Suprapubic skin (tissue), 3 donors: ENCODE measurements around the gene KNDC1.

Experiments
- POLR2A ChIP-seq, 2 donors: fragments of 450-650 bp; IDR thresholded peaks; one replicate each; pipeline ENCODE4 v1.6.1; 2017; ENCODE audit warnings: antibody characterized with exemption in 2 of 2, mild to moderate bottlenecking in 2 of 2, moderate library complexity in 2 of 2
- TF ChIP-seq, protein P1 (sequence below), 2 donors: fragments of 200-600 bp in 1 of 2; fragments of 450-650 bp in 1 of 2; sonication (generic) in 1 of 2; IDR thresholded peaks; one replicate each; pipeline ENCODE4 v1.5.1; 2016 to 2019; ENCODE audit warnings: antibody characterized with exemption in 2 of 2, mild to moderate bottlenecking in 1 of 2, moderate library complexity in 1 of 2

DNA sequence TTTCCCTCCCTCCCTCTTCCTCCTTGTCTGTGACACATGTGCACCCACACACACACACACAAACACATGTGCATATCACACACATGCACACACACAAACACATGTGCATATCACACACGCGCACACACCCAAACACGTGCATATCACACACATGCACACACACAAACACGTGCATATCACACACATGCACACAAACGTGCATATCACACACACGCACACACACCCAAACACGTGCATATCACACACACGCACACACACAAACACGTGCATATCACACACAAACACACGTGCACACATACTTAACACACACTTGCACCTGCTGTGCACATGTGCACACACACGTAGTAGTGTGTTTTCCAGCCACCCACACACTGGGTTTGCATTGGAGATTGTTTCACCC is 29.4 kb upstream of the KNDC1 start:
- TF ChIP-seq, protein P1, sequence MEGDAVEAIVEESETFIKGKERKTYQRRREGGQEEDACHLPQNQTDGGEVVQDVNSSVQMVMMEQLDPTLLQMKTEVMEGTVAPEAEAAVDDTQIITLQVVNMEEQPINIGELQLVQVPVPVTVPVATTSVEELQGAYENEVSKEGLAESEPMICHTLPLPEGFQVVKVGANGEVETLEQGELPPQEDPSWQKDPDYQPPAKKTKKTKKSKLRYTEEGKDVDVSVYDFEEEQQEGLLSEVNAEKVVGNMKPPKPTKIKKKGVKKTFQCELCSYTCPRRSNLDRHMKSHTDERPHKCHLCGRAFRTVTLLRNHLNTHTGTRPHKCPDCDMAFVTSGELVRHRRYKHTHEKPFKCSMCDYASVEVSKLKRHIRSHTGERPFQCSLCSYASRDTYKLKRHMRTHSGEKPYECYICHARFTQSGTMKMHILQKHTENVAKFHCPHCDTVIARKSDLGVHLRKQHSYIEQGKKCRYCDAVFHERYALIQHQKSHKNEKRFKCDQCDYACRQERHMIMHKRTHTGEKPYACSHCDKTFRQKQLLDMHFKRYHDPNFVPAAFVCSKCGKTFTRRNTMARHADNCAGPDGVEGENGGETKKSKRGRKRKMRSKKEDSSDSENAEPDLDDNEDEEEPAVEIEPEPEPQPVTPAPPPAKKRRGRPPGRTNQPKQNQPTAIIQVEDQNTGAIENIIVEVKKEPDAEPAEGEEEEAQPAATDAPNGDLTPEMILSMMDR (IDR thresholded peaks at IDR 0.05), result no peak
- TF ChIP-seq POLR2A (IDR thresholded peaks at IDR 0.05), result no peak
